H1 (cell line): ENCODE measurements around the gene NUP210. TPM values are rescaled to one million over a fixed set of nuclear protein-coding genes. Genes with fewer than 3 reads are reported as not detected.
A peak's percentile ranks its signal among the peaks of the same experiment; 100 is the strongest.

Experiments
- CTCF ChIA-PET: fragments of 300-600 bp; sonication (Branson Sonifier 250); formaldehyde crosslinking; loops from one replicate; lab custom pipeline; 2021; ENCODE audit not compliant: partially characterized antibody; lab: Charles Lee
- POLR2A ChIA-PET: fragments of 300-600 bp; sonication (Branson Sonifier 250); formaldehyde crosslinking; loops from one replicate; lab custom pipeline; 2021; ENCODE audit warnings: inconsistent platforms; ENCODE audit not compliant: partially characterized antibody; lab: Charles Lee
- DNase-seq, 2 experiments: peaks; one replicate each; pipeline versions ENCODE4 v3.0.0 to v3.0.0-alpha.2; 2010 to 2022; ENCODE audit warnings: low spot score in 2 of 2, low read depth in 1 of 2, mixed read lengths in 1 of 2
- FAIRE-seq: peaks from 2 replicates; lab custom pipeline; 2011; peaks lifted over from hg19 to GRCh38; lab: Jason Lieb, UNC
- H2AFZ ChIP-seq: 2 replicates; pipeline ENCODE4 v1.8.1; 2012; ENCODE audit warnings: low read length, inconsistent platforms
- H2AK5ac ChIP-seq: 2 replicates; pipeline ENCODE4 v1.6.1; 2013; ENCODE audit warnings: low read depth, low read length
- H2BK120ac ChIP-seq: replicated peaks from 2 replicates; pipeline ENCODE3; 2013; ENCODE audit warnings: low read depth, low read length, inconsistent platforms
- H2BK12ac ChIP-seq: 2 replicates; pipeline ENCODE4 v1.6.1; 2013; ENCODE audit warnings: low read depth, low read length
- H2BK15ac ChIP-seq: 2 replicates; pipeline ENCODE4 v1.6.1; 2013; ENCODE audit warnings: low read length
- H2BK20ac ChIP-seq: 2 replicates; pipeline ENCODE4 v1.6.1; 2013; ENCODE audit warnings: low read length
- H2BK5ac ChIP-seq: 2 replicates; pipeline ENCODE4 v1.6.1; 2013; ENCODE audit warnings: low read depth, low read length
- H3K14ac ChIP-seq: 2 replicates; pipeline ENCODE4 v1.6.1; 2013; ENCODE audit warnings: inconsistent platforms; ENCODE audit not compliant: insufficient read length
- H3K18ac ChIP-seq: 2 replicates; pipeline ENCODE4 v1.6.1; 2013; ENCODE audit warnings: low read length; ENCODE audit errors: extremely low read depth
- H3K23ac ChIP-seq: 2 replicates; pipeline ENCODE4 v1.6.1; 2013; ENCODE audit warnings: inconsistent platforms; ENCODE audit not compliant: insufficient read length
- H3K23me2 ChIP-seq: 2 replicates; pipeline ENCODE4 v1.6.1; 2013; ENCODE audit warnings: low read depth, low read length
- H3K27ac ChIP-seq: 2 replicates; pipeline ENCODE4 v1.6.1; 2011; ENCODE audit warnings: low read depth, low read length, inconsistent platforms
- H3K27me3 ChIP-seq, 4 experiments: replicated peaks in 1 of 4; 1 replicate in 1 of 4; 2 replicates in 3 of 4; pipeline versions ENCODE4 v1.6.1 to v1.8.1; 2011 to 2013; ENCODE audit warnings: low read length in 3 of 4, mild to moderate bottlenecking in 3 of 4, inconsistent platforms in 2 of 4, mixed read lengths in 2 of 4, moderate library complexity in 1 of 4; ENCODE audit not compliant: control insufficient read depth in 3 of 4, insufficient read depth in 3 of 4; ENCODE audit errors: extremely low read depth in 1 of 4
- H3K36me3 ChIP-seq, 4 experiments: 2 replicates each; pipeline versions ENCODE4 v1.6.1 to v1.8.1; 2011 to 2013; ENCODE audit warnings: mild to moderate bottlenecking in 4 of 4, low read length in 3 of 4, moderate library complexity in 2 of 4, control low read depth in 1 of 4, inconsistent platforms in 1 of 4; ENCODE audit not compliant: insufficient read depth in 4 of 4, control insufficient read depth in 2 of 4
- H3K4ac ChIP-seq: replicated peaks from 2 replicates; pipeline ENCODE3; 2013; ENCODE audit warnings: low read length, low read depth, mixed read lengths, inconsistent platforms; ENCODE audit not compliant: insufficient read length
- H3K4me1 ChIP-seq, 4 experiments: replicated peaks in 1 of 4; 1 replicate in 1 of 4; 2 replicates in 3 of 4; pipeline versions ENCODE4 v1.6.1 to v1.8.1; 2011 to 2013; ENCODE audit warnings: low read length in 3 of 4, inconsistent platforms in 2 of 4, mixed read lengths in 1 of 4; ENCODE audit not compliant: insufficient read depth in 4 of 4, control insufficient read depth in 3 of 4
- H3K4me2 ChIP-seq, 2 experiments: 2 replicates each; pipeline versions ENCODE4 v1.6.1 to v1.8.1; 2011 to 2013; ENCODE audit warnings: low read depth in 2 of 2, low read length in 2 of 2, control low read depth in 1 of 2, inconsistent platforms in 1 of 2, mild to moderate bottlenecking in 1 of 2; ENCODE audit not compliant: insufficient read depth in 1 of 2
- H3K4me3 ChIP-seq, 4 experiments: fragments of 200-600, 300-600 bp in 1 of 4; sonication (generic), shearing (Covaris generic), sonication (Bioruptor Twin) in 1 of 4; 2 replicates each; pipeline versions ENCODE4 v1.5.1 to v1.8.1; 2011 to 2016; ENCODE audit warnings: low read length in 4 of 4, low read depth in 3 of 4, control low read depth in 2 of 4, inconsistent platforms in 2 of 4, mild to moderate bottlenecking in 2 of 4, mixed read lengths in 1 of 4, moderate library complexity in 1 of 4; ENCODE audit not compliant: insufficient read depth in 2 of 4; ENCODE audit errors: extremely low read depth in 1 of 4
- H3K56ac ChIP-seq: replicated peaks from 2 replicates; pipeline ENCODE3; 2013; ENCODE audit warnings: low read depth, mild to moderate bottlenecking, mixed read lengths, low read length, inconsistent platforms; ENCODE audit not compliant: insufficient read length
- H3K79me1 ChIP-seq: 2 replicates; pipeline ENCODE4 v1.6.1; 2013; ENCODE audit warnings: low read depth, low read length, control low read depth
- H3K79me2 ChIP-seq, 2 experiments: 2 replicates each; pipeline versions ENCODE4 v1.6.1 to v1.8.1; 2012 to 2013; ENCODE audit warnings: low read length in 2 of 2, mild to moderate bottlenecking in 2 of 2, inconsistent platforms in 1 of 2; ENCODE audit not compliant: insufficient read depth in 2 of 2, control insufficient read depth in 1 of 2
- H3K9ac ChIP-seq, 4 experiments: replicated peaks in 1 of 4; 1 replicate in 1 of 4; 2 replicates in 3 of 4; pipeline versions ENCODE4 v1.6.1 to v1.8.1; 2011 to 2013; ENCODE audit warnings: low read depth in 3 of 4, low read length in 3 of 4, control low read depth in 2 of 4, mild to moderate bottlenecking in 2 of 4, moderate library complexity in 2 of 4, inconsistent platforms in 1 of 4; ENCODE audit errors: extremely low read depth in 1 of 4
- H3K9me3 ChIP-seq, 2 experiments: 2 replicates each; pipeline versions ENCODE4 v1.6.1 to v1.8.1; 2012 to 2013; ENCODE audit warnings: mild to moderate bottlenecking in 2 of 2, moderate library complexity in 2 of 2, control low read depth in 1 of 2, inconsistent platforms in 1 of 2, low read depth in 1 of 2, low read length in 1 of 2, mixed read lengths in 1 of 2; ENCODE audit not compliant: insufficient read depth in 2 of 2
- H4K20me1 ChIP-seq, 2 experiments: replicated peaks in 1 of 2; 2 replicates each; pipeline versions ENCODE3 to v1.8.1; 2011 to 2013; ENCODE audit warnings: inconsistent platforms in 2 of 2, low read length in 2 of 2, mild to moderate bottlenecking in 1 of 2; ENCODE audit not compliant: insufficient read depth in 2 of 2, control insufficient read depth in 1 of 2
- H4K5ac ChIP-seq: 2 replicates; pipeline ENCODE4 v1.6.1; 2013; ENCODE audit warnings: low read length, low read depth, mixed read lengths, inconsistent platforms; ENCODE audit not compliant: insufficient read length
- H4K8ac ChIP-seq: 2 replicates; pipeline ENCODE4 v1.8.0; 2013; ENCODE audit warnings: mild to moderate bottlenecking, moderate library complexity, low read length, inconsistent platforms; ENCODE audit not compliant: insufficient read depth; ENCODE audit errors: extremely low read depth
- H4K91ac ChIP-seq: replicated peaks from 2 replicates; pipeline ENCODE3; 2013; ENCODE audit warnings: low read length, mixed read lengths, inconsistent platforms; ENCODE audit not compliant: insufficient read length
- CEBPB ChIP-seq: IDR thresholded peaks from 2 replicates; pipeline ENCODE4 v1.6.1; 2012; ENCODE audit warnings: low read depth, low read length
- CREB1 ChIP-seq: IDR thresholded peaks from 2 replicates; pipeline ENCODE4 v1.6.1; 2012; ENCODE audit warnings: inconsistent platforms
- CTBP2 ChIP-seq: IDR thresholded peaks from 2 replicates; pipeline ENCODE4 v1.7.0; 2011; ENCODE audit warnings: borderline replicate concordance, mild to moderate bottlenecking, moderate library complexity, mixed read lengths, low read length; ENCODE audit not compliant: insufficient read depth, insufficient read length
- KDM5A ChIP-seq: fragments of 200-600 bp; IDR thresholded peaks from 2 replicates; pipeline ENCODE4 v1.7.1; 2012; ENCODE audit warnings: mild to moderate bottlenecking, low read length, inconsistent platforms, mixed read lengths
- RXRA ChIP-seq: IDR thresholded peaks from 2 replicates; pipeline ENCODE4 v1.6.1; 2011; ENCODE audit warnings: low read depth, mild to moderate bottlenecking, low read length, moderate library complexity; ENCODE audit not compliant: insufficient read depth
- SAP30 ChIP-seq: fragments of 300-600 bp; sonication (generic); IDR thresholded peaks from 2 replicates; pipeline ENCODE4 v1.7.1; 2012; ENCODE audit warnings: low read length, moderate library complexity, mild to moderate bottlenecking, inconsistent platforms; ENCODE audit not compliant: insufficient read depth, insufficient replicate concordance
- SIN3A ChIP-seq, 2 experiments: IDR thresholded peaks in 1 of 2; conservative IDR thresholded peaks in 1 of 2; 2 replicates each; pipeline ENCODE4 v1.6.1; 2011 to 2012; ENCODE audit warnings: low read length in 2 of 2, improper control_type of control experiment in 1 of 2, low read depth in 1 of 2, mild to moderate bottlenecking in 1 of 2
- SP2 ChIP-seq: IDR thresholded peaks from 2 replicates; pipeline ENCODE4 v1.6.1; 2012; ENCODE audit warnings: mild to moderate bottlenecking, low read length, inconsistent platforms
- USF2 ChIP-seq: IDR thresholded peaks from 2 replicates; pipeline ENCODE4 v1.6.1; 2011; ENCODE audit warnings: low read length, improper control_type of control experiment
- WGBS, 2 experiments: shearing (Covaris generic) in 1 of 2; methylation state at CpG; one replicate each; pipeline versions ENCODE4 v1.1.6 to v1.1.7; 2013 to 2015; ENCODE audit warnings: low lambda C conversion rate in 2 of 2, mixed read lengths in 2 of 2, inconsistent platforms in 1 of 2, low coverage in 1 of 2, missing lambda C conversion rate in 1 of 2; ENCODE audit not compliant: insufficient replicate concordance in 2 of 2, insufficient coverage in 1 of 2, insufficient read length in 1 of 2; ENCODE audit errors: extremely low coverage in 1 of 2, missing lambda C conversion rate in 1 of 2; 5-methylcytosine and 5-hydroxymethylcytosine counted together
- polyA plus RNA-seq, 7 experiments: library from polyadenylated mRNA; depleted of rRNA in 3 of 7; stranded (reverse) in 5 of 7; unstranded in 2 of 7; fragments of >200 nt in 5 of 7; fragments of 200-250 nt in 2 of 7; gene quantifications; 1 replicate in 5 of 7; 2 replicates in 1 of 7; 4 replicates in 1 of 7; pipeline versions ENCODE4 v1.2.1 to v1.2.3, GENCODE V29; 2011 to 2013; ENCODE audit warnings: missing spikeins in 2 of 7, mixed read lengths in 2 of 7
- total RNA-seq: library from RNA; stranded (reverse); fragmentation: NEBNext Ultra II Directional; extraction: Animal tissue kit (Norgen Biotek cat#: 25700); gene quantifications from 2 replicates; pipeline ENCODE4 v1.2.1, GENCODE V29; 2021

The NUP210 gene
- total and polyA plus RNA-seq, 2 of the 8 experiments (the other 6 are each of a cell fraction or from before 2014, with no cell fraction given) = 51.0 to 53.7 TPM

- no peak overlapping the region for H2BK120ac ChIP-seq
- TF ChIP-seq SIN3A (conservative IDR thresholded peaks at IDR 0.05 in 1 of 2, IDR thresholded peaks at IDR 0.05 in 1 of 2; ENCODE audit: low read depth in 1 of 2, low read length in 2 of 2) = peak in 1 of 2 experiments; percentile 82; a peak in 2 of 4 replicates
- TF ChIP-seq USF2 = peak; percentile 56
- no peak for TF ChIP-seq SAP30
- TF ChIP-seq SP2 = no peak
- TF ChIP-seq KDM5A = no peak
- TF ChIP-seq CTBP2 = no peak
- TF ChIP-seq CEBPB = no peak
- TF ChIP-seq RXRA = peak; percentile 72; the same call in 1 of the 2 replicates
- TF ChIP-seq CREB1 = peak; percentile 76
Measured at GRCh38 chr3:13461169-13462124, 41.3 kb upstream of the NUP210 start.

More at GRCh38 chr3:13461169-13462124, 41.3 kb upstream of the NUP210 start:
- Histone ChIP-seq H4K91ac (peak overlapping the region; percentile 39), H2AK5ac (no peak overlapping the region), H4K5ac (no peak overlapping the region), H3K4ac (peak overlapping the region; percentile 27), H2BK15ac (peak overlapping the region; percentile 66; the same call in 1 of the 2 replicates), H3K14ac (no peak overlapping the region), H3K36me3 (no peaks in the 10 kb centered on the region), H3K4me3 (no peak overlapping the region), H2AFZ (0 out of 2 replicates have a peak overlapping the region, but pooled peaks have one; percentile 26), H2BK20ac (no peak overlapping the region), H3K27me3 (peaks cover 3 to 10% (median 9%) of the 10 kb centered on the region in 4 experiments; a peak in 6 of 7 replicates), H2BK12ac (no peak overlapping the region), H3K4me2 (no peak overlapping the region), H3K18ac (no peak overlapping the region), H3K9ac (no peak overlapping the region), H3K23ac (no peak overlapping the region), H2BK5ac (0 out of 2 replicates have a peak overlapping the region, but pooled peaks have one; percentile 35), H3K9me3 (no peaks in the 10 kb centered on the region), H3K79me2 (no peaks in the 10 kb centered on the region), H4K8ac (no peak overlapping the region), H3K27ac (no peak overlapping the region), H3K79me1 (no peaks in the 10 kb centered on the region), H3K4me1 (peaks cover 0 to 2% (median 0%) of the 10 kb centered on the region in 4 experiments; a peak in 2 of 7 replicates), H4K20me1 (no peaks in the 10 kb centered on the region), H3K23me2 (no peaks in the 10 kb centered on the region; the same call in 1 of the 2 replicates), H3K56ac (no peak overlapping the region)
- DNase-seq = peak; percentile 90 to 97
- POLR2A ChIA-PET = interaction anchor here (2.5 kb wide), 1 partner anchor 9 kb away, joined by 8 read pairs; no protein-coding TSS in a partner anchor
- WGBS, 2 experiments = 31% methylated on average over 14 of the region's 14 CpGs; no CpG with 5 or more reads in 1 of the 2 experiments
- peak; percentile 84 for FAIRE-seq
- CTCF ChIA-PET = interaction anchor here (0.6 to 4.8 kb wide), 48 partner anchors 8 to 757 kb away, joined by 3 to 43 read pairs (median 4); partner anchors contain the start of gene HDAC11
